Measurements from ENCODE around the gene RAP1GAP.

Gene RAP1GAP

GRCh38 chr1:21669258-21670058, at the start of gene RAP1GAP:
RAP1GAP (minus strand) TSS chr1:21669357; CDS start chr1:21620032, 49,325 bp downstream.
- no peak for DNase-seq

GRCh38 chr1:21716169-21716568, 47.0 kb upstream of the RAP1GAP start:
- DNase-seq, result no peak

- DNase-seq, result no peak
Measured at GRCh38 chr1:21707891-21708290, 38.7 kb upstream of the RAP1GAP start.

DNA sequence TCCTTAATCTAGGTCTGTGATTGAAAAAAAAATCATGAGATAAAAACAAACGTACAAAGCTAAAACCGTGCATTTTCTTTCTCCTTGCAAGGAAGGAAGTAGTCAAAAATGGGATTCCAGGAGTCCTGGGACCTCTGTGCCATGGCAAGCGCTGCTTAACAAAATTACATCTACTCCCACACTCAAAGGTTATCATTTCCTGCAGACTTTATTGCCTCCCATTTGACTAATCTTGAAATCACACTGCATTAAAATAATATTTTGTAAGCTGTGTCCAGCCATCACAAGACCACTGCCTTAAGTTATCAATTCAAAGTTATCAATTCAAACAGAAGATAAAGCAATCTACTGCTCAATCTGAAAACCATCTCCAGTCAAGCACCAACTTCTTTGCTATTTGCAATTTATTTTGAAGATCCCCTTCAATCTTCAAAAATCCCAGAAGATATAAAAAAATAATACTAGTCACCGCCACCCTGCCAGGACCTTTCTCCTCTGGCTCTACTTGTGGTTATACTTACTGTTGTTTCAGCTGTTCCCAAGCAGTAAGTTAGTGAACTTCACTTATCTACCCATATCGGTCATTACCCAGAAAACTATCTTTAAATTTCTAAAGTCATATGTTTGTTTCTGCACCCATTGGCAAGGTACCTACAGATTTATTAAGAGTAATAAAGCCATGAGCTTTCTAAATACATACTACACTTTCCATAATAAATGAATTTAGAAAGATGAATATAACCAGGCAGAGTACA, 38.1 kb upstream of the RAP1GAP start:
- no peak for DNase-seq

DNA sequence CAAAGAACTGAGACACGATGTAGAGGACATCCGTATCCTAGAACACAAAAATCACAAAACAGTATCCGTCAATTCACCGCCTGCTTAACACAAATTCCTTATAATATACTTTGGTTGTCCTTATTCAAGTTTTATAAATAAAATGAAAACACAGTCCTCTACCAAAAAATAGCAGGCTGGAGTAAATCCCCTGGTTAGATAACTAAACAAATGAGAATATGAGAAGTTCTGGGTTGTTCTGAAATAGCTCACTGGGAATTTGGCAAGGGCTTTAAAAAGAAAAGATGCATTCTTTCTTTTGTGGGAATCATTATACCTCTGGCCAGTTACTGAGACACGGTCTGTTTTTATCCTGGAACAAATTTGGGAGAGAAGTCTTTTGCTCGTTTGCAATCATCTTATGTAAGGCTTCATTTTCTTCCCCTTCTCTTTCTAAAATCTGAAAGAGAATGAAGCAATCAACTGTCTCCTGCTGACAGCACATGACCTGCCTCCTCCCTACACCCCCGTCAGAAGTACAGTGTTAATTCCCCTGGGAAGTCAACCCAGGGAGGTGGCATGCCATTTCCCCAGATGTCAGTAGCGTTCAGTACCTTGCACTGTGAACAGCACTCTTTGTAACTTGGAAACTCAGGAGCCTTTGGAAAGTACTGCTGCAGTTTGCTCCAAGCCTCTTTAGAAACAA, 37.1 kb upstream of the RAP1GAP start:
- no peak for DNase-seq

DNA sequence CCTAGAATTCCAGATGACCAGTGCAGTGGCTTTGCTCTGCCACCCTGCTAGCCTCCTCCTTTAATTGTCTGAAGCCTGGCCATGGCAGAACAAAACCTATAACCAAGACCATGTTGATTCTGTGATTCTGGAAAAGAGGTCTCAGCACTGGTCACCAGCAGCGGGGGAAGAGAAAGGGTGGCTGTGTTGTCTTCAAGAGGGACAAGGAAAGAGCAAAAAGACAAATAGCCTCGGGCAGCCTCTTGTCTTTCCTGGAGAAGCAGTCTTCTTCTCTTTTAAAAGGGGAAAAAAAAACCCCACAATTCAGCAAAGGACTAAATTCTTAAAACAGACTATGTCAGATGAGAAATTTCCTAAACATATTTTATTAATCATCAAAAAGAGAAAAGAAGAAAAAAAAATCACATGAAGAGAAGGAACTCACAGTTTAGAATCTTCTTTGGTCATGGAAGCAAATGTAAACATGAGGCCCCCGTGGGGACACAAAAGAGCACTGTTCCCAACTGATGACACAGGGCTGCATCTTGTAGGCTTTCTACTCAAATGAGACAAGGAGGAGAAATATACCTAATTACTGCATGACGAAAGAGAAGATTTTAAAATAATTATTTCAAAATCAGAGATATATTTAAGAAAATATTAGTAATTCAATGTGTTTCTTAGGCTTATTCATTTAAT, 36.3 kb upstream of the RAP1GAP start:
- DNase-seq, result no peak

DNA sequence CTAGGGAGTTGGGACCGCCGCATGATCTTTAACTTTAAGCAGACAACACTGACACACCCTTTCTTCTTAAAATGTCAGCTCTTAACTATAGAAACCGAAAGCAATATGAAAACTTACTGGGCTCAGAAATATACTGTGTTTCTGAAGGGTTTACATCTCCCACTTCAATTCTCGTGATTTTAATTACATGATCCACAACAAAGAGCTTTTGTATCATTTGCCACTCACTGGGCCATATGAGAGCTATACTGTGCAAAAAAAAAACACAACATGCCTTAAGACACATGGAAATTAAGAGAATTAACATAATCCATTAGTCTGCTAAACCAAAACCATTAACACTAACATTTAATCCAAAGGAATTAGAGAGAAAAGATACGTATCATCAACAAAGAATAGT, 35.0 kb upstream of the RAP1GAP start:
- DNase-seq, result no peak

GRCh38 chr1:21703318-21703963, 34.3 kb upstream of the RAP1GAP start:
- DNase-seq, result peak; percentile 2

GRCh38 chr1:21702780-21703179, 33.6 kb upstream of the RAP1GAP start:
- no peak for DNase-seq

- DNase-seq, result no peak
Measured at GRCh38 chr1:21701401-21701800, 32.2 kb upstream of the RAP1GAP start.

DNA sequence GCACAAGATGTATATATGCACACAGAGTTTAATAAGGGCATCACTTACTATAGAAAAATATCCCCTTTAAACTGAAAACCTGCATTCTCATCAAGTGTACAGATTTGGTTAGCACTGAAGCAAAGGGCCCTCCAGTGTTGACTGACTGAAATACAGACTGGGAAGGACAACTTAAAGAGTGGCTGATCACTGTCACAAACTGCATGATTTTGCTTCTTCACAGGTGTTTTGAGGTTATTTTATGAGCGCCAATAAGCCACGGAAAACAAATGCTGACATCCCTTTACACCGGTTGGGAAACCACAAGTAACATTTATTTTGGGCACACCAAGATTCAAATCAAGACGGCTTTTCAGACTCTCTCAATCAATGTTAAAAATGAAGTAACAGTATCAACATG, 30.9 kb upstream of the RAP1GAP start:
- no peak for DNase-seq

DNA sequence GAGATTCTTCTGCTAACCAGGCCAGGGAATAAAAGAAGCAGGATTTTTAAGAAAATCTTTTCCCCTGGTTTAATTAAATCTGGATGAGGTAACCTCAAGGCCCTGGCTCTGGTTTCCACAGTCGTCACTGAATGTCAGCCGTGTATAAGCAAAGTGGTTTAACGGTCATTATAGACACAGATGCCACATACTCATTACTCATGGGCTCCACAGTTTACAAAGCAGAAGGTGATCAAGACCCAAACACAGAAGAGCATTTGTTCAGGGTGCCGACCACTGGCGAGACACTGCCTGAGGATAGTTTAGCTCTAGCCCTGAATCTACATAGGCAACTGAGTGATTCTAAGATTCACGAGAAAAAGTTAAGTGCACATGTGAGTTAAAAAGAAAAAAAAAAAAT, 27.8 kb upstream of the RAP1GAP start:
- no peak for DNase-seq

GRCh38 chr1:21693732-21694131, 24.6 kb upstream of the RAP1GAP start:
- DNase-seq, result no peak

GRCh38 chr1:21691739-21692138, 22.6 kb upstream of the RAP1GAP start:
- no peak for DNase-seq

GRCh38 chr1:21689661-21690372, 20.7 kb upstream of the RAP1GAP start:
- no peak for DNase-seq

GRCh38 chr1:21687081-21687529, 17.9 kb upstream of the RAP1GAP start:
- no peak for DNase-seq

GRCh38 chr1:21685946-21686678, 17.0 kb upstream of the RAP1GAP start:
- DNase-seq, result no peak

- DNase-seq, result no peak
Measured at GRCh38 chr1:21681426-21681825, 12.3 kb upstream of the RAP1GAP start.

- no peak for DNase-seq
Measured at GRCh38 chr1:21680918-21681317, 11.8 kb upstream of the RAP1GAP start.

DNA sequence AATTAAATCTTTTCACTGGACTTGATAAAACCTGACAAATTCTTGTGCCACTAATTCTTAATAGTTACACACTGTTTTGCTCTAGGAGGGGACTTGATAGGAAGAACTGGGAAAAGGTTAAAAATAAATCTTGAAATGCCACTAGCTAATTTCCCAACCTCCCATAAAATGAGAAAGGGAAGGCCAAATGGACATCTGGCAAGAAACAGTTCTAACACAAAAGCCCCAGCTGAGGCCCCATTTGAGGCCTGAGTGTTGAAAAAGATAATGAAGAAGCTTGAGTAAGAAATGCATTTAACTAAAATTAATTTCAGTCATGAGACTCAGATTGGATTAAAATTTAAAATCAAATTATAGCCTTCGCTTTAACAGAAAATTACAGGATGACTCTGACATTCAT, 11.2 kb upstream of the RAP1GAP start:
- no peak for DNase-seq

DNA sequence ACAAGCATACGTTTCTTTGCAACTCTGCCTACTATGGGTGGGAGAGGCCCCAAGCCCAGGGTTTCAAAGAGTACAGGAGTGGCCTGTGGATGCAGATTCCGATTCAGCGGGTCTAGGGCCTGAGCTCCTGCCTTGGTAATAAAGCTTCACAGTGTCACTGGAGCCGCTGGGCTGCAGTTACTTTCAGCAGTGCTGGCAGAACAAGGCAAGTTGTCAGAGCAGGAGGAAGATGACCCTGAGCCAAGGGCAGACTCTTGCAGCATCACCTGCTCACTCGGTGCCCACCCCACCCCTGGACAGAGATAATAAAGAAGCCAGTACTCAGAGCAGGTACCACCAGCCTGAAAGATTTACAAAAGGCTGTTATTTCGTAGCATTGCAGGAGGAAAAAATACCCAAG, 8.0 kb upstream of the RAP1GAP start:
- no peak for DNase-seq
